ENCODE measurements around the gene HS3ST4.
A peak's percentile ranks its signal among the peaks of the same experiment; 100 is the strongest.

Gene HS3ST4

GRCh38 chr16:25700547-25700946 lies 8.8 kb downstream of the HS3ST4 start:
- Histone ChIP-seq H3K4me1 (ENCODE audit: control insufficient read depth, insufficient read depth, low read length) (no peaks in the 10 kb centered on the region), H3K27me3 (ENCODE audit: control insufficient read depth, insufficient read depth, low read length) (no peaks in the 10 kb centered on the region), H3K36me3 (ENCODE audit: control insufficient read depth, insufficient read depth, low read length) (no peaks in the 10 kb centered on the region), H3K4me3 (ENCODE audit: low read depth, low read length) (no peak overlapping the region), H3K9me3 (ENCODE audit: control insufficient read depth, insufficient read depth, low read length) (no peaks in the 10 kb centered on the region), H3K9ac (ENCODE audit: low read depth, low read length) (no peak overlapping the region)

- Histone ChIP-seq H3K9ac (ENCODE audit: low read depth, low read length) (no peak overlapping the region), H3K36me3 (ENCODE audit: control insufficient read depth, insufficient read depth, low read length) (no peaks in the 10 kb centered on the region), H3K4me1 (ENCODE audit: control insufficient read depth, insufficient read depth, low read length) (no peaks in the 10 kb centered on the region), H3K4me3 (ENCODE audit: low read depth, low read length) (no peak overlapping the region), H3K9me3 (ENCODE audit: control insufficient read depth, insufficient read depth, low read length) (no peaks in the 10 kb centered on the region), H3K27me3 (ENCODE audit: control insufficient read depth, insufficient read depth, low read length) (no peaks in the 10 kb centered on the region)
Observed at GRCh38 chr16:25707553-25707952, 15.8 kb downstream of the HS3ST4 start.

GRCh38 chr16:25707982-25708583 lies 16.3 kb downstream of the HS3ST4 start:
- Histone ChIP-seq H3K4me3 (ENCODE audit: low read depth, low read length) (no peak overlapping the region), H3K4me1 (ENCODE audit: control insufficient read depth, insufficient read depth, low read length) (no peaks in the 10 kb centered on the region), H3K27me3 (ENCODE audit: control insufficient read depth, insufficient read depth, low read length) (no peaks in the 10 kb centered on the region), H3K36me3 (ENCODE audit: control insufficient read depth, insufficient read depth, low read length) (no peaks in the 10 kb centered on the region), H3K9me3 (ENCODE audit: control insufficient read depth, insufficient read depth, low read length) (no peaks in the 10 kb centered on the region), H3K9ac (ENCODE audit: low read depth, low read length) (no peak overlapping the region)

- H3K36me3 ChIP-seq (ENCODE audit: control insufficient read depth, insufficient read depth, low read length) = no peaks in the 10 kb centered on the region
Observed at GRCh38 chr16:25709213-25709612, 17.5 kb downstream of the HS3ST4 start.

GRCh38 chr16:25713785-25714570 lies 22.2 kb downstream of the HS3ST4 start:
- Histone ChIP-seq H3K9ac (ENCODE audit: low read depth, low read length) (no peak overlapping the region), H3K4me1 (ENCODE audit: control insufficient read depth, insufficient read depth, low read length) (peaks cover 7% of the 10 kb centered on the region), H3K36me3 (ENCODE audit: control insufficient read depth, insufficient read depth, low read length) (no peaks in the 10 kb centered on the region), H3K9me3 (ENCODE audit: control insufficient read depth, insufficient read depth, low read length) (no peaks in the 10 kb centered on the region), H3K27me3 (ENCODE audit: control insufficient read depth, insufficient read depth, low read length) (no peaks in the 10 kb centered on the region), H3K4me3 (ENCODE audit: low read depth, low read length) (no peak overlapping the region)

More at GRCh38 chr16:25709213-25709612, 17.5 kb downstream of the HS3ST4 start:
- Histone ChIP-seq H3K9ac (ENCODE audit: low read depth, low read length) (no peak overlapping the region), H3K27me3 (ENCODE audit: control insufficient read depth, insufficient read depth, low read length) (no peaks in the 10 kb centered on the region), H3K4me1 (ENCODE audit: control insufficient read depth, insufficient read depth, low read length) (no peaks in the 10 kb centered on the region), H3K4me3 (ENCODE audit: low read depth, low read length) (no peak overlapping the region), H3K9me3 (ENCODE audit: control insufficient read depth, insufficient read depth, low read length) (no peaks in the 10 kb centered on the region)

GRCh38 chr16:25716186-25716585 lies 24.4 kb downstream of the HS3ST4 start:
- H3K9ac ChIP-seq (ENCODE audit: low read depth, low read length) = no peak overlapping the region
- H3K36me3 ChIP-seq (ENCODE audit: control insufficient read depth, insufficient read depth, low read length) = no peaks in the 10 kb centered on the region
- no peak overlapping the region for H3K4me3 ChIP-seq (ENCODE audit: low read depth, low read length)
- H3K4me1 ChIP-seq (ENCODE audit: control insufficient read depth, insufficient read depth, low read length) = peaks cover 7% of the 10 kb centered on the region
- no peaks in the 10 kb centered on the region for H3K9me3 ChIP-seq (ENCODE audit: control insufficient read depth, insufficient read depth, low read length)
- H3K27me3 ChIP-seq (ENCODE audit: control insufficient read depth, insufficient read depth, low read length) = no peaks in the 10 kb centered on the region

- H3K9me3 ChIP-seq (ENCODE audit: control insufficient read depth, insufficient read depth, low read length) = no peaks in the 10 kb centered on the region
- H3K9ac ChIP-seq (ENCODE audit: low read depth, low read length) = no peak overlapping the region
- H3K36me3 ChIP-seq (ENCODE audit: control insufficient read depth, insufficient read depth, low read length) = no peaks in the 10 kb centered on the region
- no peaks in the 10 kb centered on the region for H3K27me3 ChIP-seq (ENCODE audit: control insufficient read depth, insufficient read depth, low read length)
- no peak overlapping the region for H3K4me3 ChIP-seq (ENCODE audit: low read depth, low read length)
- peaks cover 7% of the 10 kb centered on the region for H3K4me1 ChIP-seq (ENCODE audit: control insufficient read depth, insufficient read depth, low read length)
Observed at GRCh38 chr16:25721439-25721838, 29.7 kb downstream of the HS3ST4 start.

- Histone ChIP-seq H3K36me3 (ENCODE audit: control insufficient read depth, insufficient read depth, low read length) (no peaks in the 10 kb centered on the region), H3K4me3 (ENCODE audit: low read depth, low read length) (no peak overlapping the region), H3K9me3 (ENCODE audit: control insufficient read depth, insufficient read depth, low read length) (no peaks in the 10 kb centered on the region), H3K4me1 (ENCODE audit: control insufficient read depth, insufficient read depth, low read length) (no peaks in the 10 kb centered on the region), H3K9ac (ENCODE audit: low read depth, low read length) (no peak overlapping the region), H3K27me3 (ENCODE audit: control insufficient read depth, insufficient read depth, low read length) (no peaks in the 10 kb centered on the region)
Observed at GRCh38 chr16:25726430-25727098, 34.8 kb downstream of the HS3ST4 start.

- Histone ChIP-seq H3K4me3 (ENCODE audit: low read depth, low read length) (no peak overlapping the region), H3K4me1 (ENCODE audit: control insufficient read depth, insufficient read depth, low read length) (no peaks in the 10 kb centered on the region), H3K27me3 (ENCODE audit: control insufficient read depth, insufficient read depth, low read length) (no peaks in the 10 kb centered on the region), H3K36me3 (ENCODE audit: control insufficient read depth, insufficient read depth, low read length) (no peaks in the 10 kb centered on the region), H3K9ac (ENCODE audit: low read depth, low read length) (no peak overlapping the region), H3K9me3 (ENCODE audit: control insufficient read depth, insufficient read depth, low read length) (no peaks in the 10 kb centered on the region)
Observed at GRCh38 chr16:25729188-25729915, 37.6 kb downstream of the HS3ST4 start.

GRCh38 chr16:25730396-25730795 lies 38.6 kb downstream of the HS3ST4 start:
- H3K36me3 ChIP-seq (ENCODE audit: control insufficient read depth, insufficient read depth, low read length) = no peaks in the 10 kb centered on the region
- no peaks in the 10 kb centered on the region for H3K27me3 ChIP-seq (ENCODE audit: control insufficient read depth, insufficient read depth, low read length)
- H3K9ac ChIP-seq (ENCODE audit: low read depth, low read length) = no peak overlapping the region
- H3K4me1 ChIP-seq (ENCODE audit: control insufficient read depth, insufficient read depth, low read length) = no peaks in the 10 kb centered on the region
- H3K4me3 ChIP-seq (ENCODE audit: low read depth, low read length) = no peak overlapping the region
- no peaks in the 10 kb centered on the region for H3K9me3 ChIP-seq (ENCODE audit: control insufficient read depth, insufficient read depth, low read length)

GRCh38 chr16:25734430-25735385 lies 42.9 kb downstream of the HS3ST4 start:
- Histone ChIP-seq H3K9ac (ENCODE audit: low read depth, low read length) (peak overlapping the region; percentile 8), H3K36me3 (ENCODE audit: control insufficient read depth, insufficient read depth, low read length) (no peaks in the 10 kb centered on the region), H3K4me1 (ENCODE audit: control insufficient read depth, insufficient read depth, low read length) (no peaks in the 10 kb centered on the region), H3K9me3 (ENCODE audit: control insufficient read depth, insufficient read depth, low read length) (no peaks in the 10 kb centered on the region), H3K4me3 (ENCODE audit: low read depth, low read length) (no peak overlapping the region), H3K27me3 (ENCODE audit: control insufficient read depth, insufficient read depth, low read length) (no peaks in the 10 kb centered on the region)
